ENCODE results near the gene PPT1.
"Not testable (repeated sequence)": the region's sequence is repeated elsewhere in the genome, so short reads cannot be mapped to it uniquely, and the experiment has no call there.

Gene PPT1

GRCh38 chr1:40053138-40053887 lies 43.7 kb downstream of the PPT1 start:
- DNase-seq = no peak

GRCh38 chr1:40050863-40051262 lies 46.2 kb downstream of the PPT1 start:
- no peak for DNase-seq

GRCh38 chr1:40049725-40050124 lies 47.3 kb downstream of the PPT1 start:
- no peak for DNase-seq

GRCh38 chr1:40047769-40048168 lies 49.3 kb downstream of the PPT1 start:
- no peak for DNase-seq

- DNase-seq = no peak
Measured at GRCh38 chr1:40047276-40047675, 49.8 kb downstream of the PPT1 start.

GRCh38 chr1:40045766-40046165 lies 51.3 kb downstream of the PPT1 start:
- DNase-seq = no peak

GRCh38 chr1:40045182-40045581 lies 51.9 kb downstream of the PPT1 start:
- no peak for DNase-seq

GRCh38 chr1:40044110-40044509 lies 52.9 kb downstream of the PPT1 start:
- DNase-seq = no peak

- no peak for DNase-seq
Measured at GRCh38 chr1:40042341-40042740, 54.7 kb downstream of the PPT1 start.

GRCh38 chr1:40041466-40041838 lies 55.6 kb downstream of the PPT1 start:
- DNase-seq = no peak

GRCh38 chr1:40040511-40041465 lies 56.3 kb downstream of the PPT1 start, which contains the start of gene CAP1:
Gene CAP1, plus strand, starts transcription at chr1:40040729. Its CDS starts 18,618 bp downstream, at chr1:40059347.
- peak; percentile 100 for DNase-seq

- peak; percentile 100 for DNase-seq
Measured at GRCh38 chr1:40039757-40040510, 57.1 kb downstream of the PPT1 start.

GRCh38 chr1:40039245-40039756 lies 57.8 kb downstream of the PPT1 start:
- peak; percentile 98 for DNase-seq

- no peak for DNase-seq
Measured at GRCh38 chr1:40038697-40039096, 58.4 kb downstream of the PPT1 start.

- DNase-seq = not testable (repeated sequence)
Measured at GRCh38 chr1:40037254-40037653, 59.8 kb downstream of the PPT1 start.

- no peak for DNase-seq
Measured at GRCh38 chr1:40036574-40036973, 60.5 kb downstream of the PPT1 start.

GRCh38 chr1:40034869-40035268 lies 62.2 kb downstream of the PPT1 start:
- peak; percentile 49 for DNase-seq

- DNase-seq = peak; percentile 93
Measured at GRCh38 chr1:40032240-40032891, 64.7 kb downstream of the PPT1 start.

- no peak for DNase-seq
Measured at GRCh38 chr1:40030528-40031135, 66.4 kb downstream of the PPT1 start.

- no peak for DNase-seq
Measured at GRCh38 chr1:40029608-40030007, 67.4 kb downstream of the PPT1 start.

- DNase-seq = no peak
Measured at GRCh38 chr1:40027647-40028046, 69.4 kb downstream of the PPT1 start.

GRCh38 chr1:40024671-40025070 lies 72.4 kb downstream of the PPT1 start:
- DNase-seq = no peak

Data from NCI-H2029 (cell line).